BLaER1 treated with 17β-estradiol and CSF1 and Interleukin-3, amounts not matched to agents 10 nM and 100 nM (cell line): ENCODE results near the gene ZNF423.

ENCODE experiments used
- H3K27ac ChIP-seq, 11 experiments: shearing (Covaris generic); formaldehyde crosslinking; 2 replicates each; pipeline ENCODE4 v1.8.1; 2022
- H3K27me3 ChIP-seq, 11 experiments: shearing (Covaris generic); formaldehyde crosslinking; 2 replicates each; pipeline ENCODE4 v1.8.1; 2022
- H3K36me3 ChIP-seq, 11 experiments: shearing (Covaris generic); formaldehyde crosslinking; 2 replicates each; pipeline ENCODE4 v1.8.1; 2022
- H3K4me1 ChIP-seq, 10 experiments: shearing (Covaris generic); formaldehyde crosslinking; 2 replicates each; pipeline ENCODE4 v1.8.1; 2022
- H3K4me2 ChIP-seq, 11 experiments: shearing (Covaris generic); formaldehyde crosslinking; 2 replicates each; pipeline ENCODE4 v1.8.1; 2022
- H3K4me3 ChIP-seq, 10 experiments: shearing (Covaris generic); formaldehyde crosslinking; 2 replicates each; pipeline ENCODE4 v1.8.1; 2022
- H3K9ac ChIP-seq, 11 experiments: shearing (Covaris generic); formaldehyde crosslinking; 2 replicates each; pipeline ENCODE4 v1.8.1; 2022
- H3K9me3 ChIP-seq, 11 experiments: shearing (Covaris generic); formaldehyde crosslinking; replicated peaks in 1 of 11; 2 replicates each; pipeline ENCODE4 v1.8.1; 2022
- H4K20me1 ChIP-seq, 11 experiments: shearing (Covaris generic); formaldehyde crosslinking; 2 replicates each; pipeline ENCODE4 v1.8.1; 2022
- Cebpa-rat ChIP-seq, 11 experiments: shearing (Covaris generic); IDR thresholded peaks; 2 replicates each; pipeline ENCODE4 v1.8.1; 2022

Gene ZNF423

DNA sequence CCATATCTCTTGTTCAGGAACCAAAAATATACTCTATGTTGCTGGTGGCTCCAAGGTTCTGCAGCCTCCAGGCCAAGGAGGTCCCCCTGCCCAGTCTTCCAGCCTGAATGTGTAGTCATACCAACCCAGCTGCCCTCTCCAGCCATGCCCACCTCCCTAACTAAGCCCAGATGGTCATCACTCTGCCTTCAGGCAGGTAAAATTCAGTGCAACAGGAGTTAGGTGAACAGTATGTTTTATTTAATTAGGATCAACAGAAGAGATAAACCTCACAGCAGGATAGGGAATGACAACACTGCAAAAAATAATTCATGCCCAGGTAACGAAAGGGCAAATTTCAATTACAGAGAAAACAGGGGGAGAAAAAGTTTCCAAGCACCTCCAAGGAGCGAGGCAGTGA is 9.1 kb downstream of the ZNF423 start:
- Histone ChIP-seq H4K20me1 (peaks cover 0 to 55% (median 27%) of the 10 kb centered on the region in 11 experiments; a peak in 14 of 22 replicates), H3K27ac (peak overlapping the region in 1 of 11 experiments; percentile 9; a peak in 1 of 22 replicates), H3K4me3 (no peak overlapping the region), H3K27me3 (no peaks in the 10 kb centered on the region), H3K4me2 (peak overlapping the region in 8 of 11 experiments; percentile 56 to 89 (median 73); a peak in 17 of 22 replicates), H3K9ac (peak overlapping the region in 4 of 11 experiments; percentile 12 to 50 (median 28); a peak in 6 of 22 replicates), H3K4me1 (peaks cover 4 to 87% (median 66%) of the 10 kb centered on the region in 10 experiments; a peak in 19 of 20 replicates), H3K9me3 (no peaks in the 10 kb centered on the region), H3K36me3 (peaks cover 0 to 18% (median 0%) of the 10 kb centered on the region in 11 experiments; a peak in 4 of 22 replicates)
- TF ChIP-seq Cebpa-rat (IDR thresholded peaks at IDR 0.05): no peak

DNA sequence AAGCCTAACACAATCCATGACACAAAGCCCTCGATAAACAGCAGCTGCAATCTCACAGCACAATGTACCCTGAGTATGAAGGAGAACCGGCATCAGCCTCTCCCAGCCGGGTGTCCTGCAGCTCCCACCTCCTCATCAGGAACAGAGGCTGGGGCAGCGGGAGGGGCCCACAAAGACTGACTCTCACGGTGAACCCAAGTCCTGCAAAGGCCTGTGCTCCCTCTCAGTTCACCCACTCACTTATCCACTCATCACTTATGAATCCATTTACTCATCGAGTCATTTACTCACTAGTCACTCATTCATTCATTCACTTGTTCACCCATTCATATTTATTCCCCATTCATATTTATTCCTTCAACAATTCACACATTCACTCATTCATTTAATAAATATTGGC is 11.6 kb downstream of the ZNF423 start:
- H3K9me3 ChIP-seq: no peaks in the 10 kb centered on the region
- H3K36me3 ChIP-seq: peaks cover 0 to 18% (median 0%) of the 10 kb centered on the region in 11 experiments; a peak in 4 of 22 replicates
- H3K27me3 ChIP-seq: no peaks in the 10 kb centered on the region
- H4K20me1 ChIP-seq: peaks cover 0 to 36% (median 13%) of the 10 kb centered on the region in 11 experiments; a peak in 9 of 22 replicates
- no peak overlapping the region for H3K9ac ChIP-seq
- H3K4me3 ChIP-seq: no peak overlapping the region
- no peak overlapping the region for H3K27ac ChIP-seq
- H3K4me1 ChIP-seq: peaks cover 0 to 87% (median 66%) of the 10 kb centered on the region in 10 experiments; a peak in 16 of 20 replicates
- H3K4me2 ChIP-seq: no peak overlapping the region
- TF ChIP-seq Cebpa-rat (IDR thresholded peaks at IDR 0.05): no peak

DNA sequence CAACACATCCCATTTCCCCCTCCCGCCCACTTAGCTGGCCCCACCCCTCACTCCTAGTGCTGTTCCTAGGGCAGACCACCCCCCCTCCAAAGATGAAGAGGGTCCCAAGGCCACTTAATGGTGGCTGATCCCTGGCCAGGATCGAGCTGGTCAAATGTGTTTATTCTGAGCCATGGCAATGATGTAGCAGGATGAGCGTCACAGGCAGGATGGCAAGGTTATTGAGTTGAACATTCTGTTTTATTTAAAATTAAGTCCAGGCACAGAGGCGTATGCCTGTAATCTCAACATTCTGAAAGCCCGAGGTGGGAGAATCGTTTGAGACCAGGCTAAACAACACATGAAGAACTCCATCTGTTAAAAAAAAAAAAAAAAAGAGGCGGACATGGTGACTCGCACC is 12.2 kb downstream of the ZNF423 start:
- Histone ChIP-seq H3K4me3 (no peak overlapping the region), H3K4me1 (peaks cover under 1 to 87% (median 67%) of the 10 kb centered on the region in 10 experiments; a peak in 18 of 20 replicates), H3K9me3 (no peaks in the 10 kb centered on the region), H3K9ac (no peak overlapping the region), H3K27ac (no peak overlapping the region), H4K20me1 (peaks cover 0 to 32% (median 12%) of the 10 kb centered on the region in 11 experiments; a peak in 9 of 22 replicates), H3K4me2 (no peak overlapping the region), H3K36me3 (peaks cover 0 to 17% (median 0%) of the 10 kb centered on the region in 11 experiments; a peak in 4 of 22 replicates), H3K27me3 (peaks cover 0 to under 1% (median 0%) of the 10 kb centered on the region in 11 experiments; a peak in 2 of 22 replicates)
- no peak for TF ChIP-seq Cebpa-rat (IDR thresholded peaks at IDR 0.05)

DNA sequence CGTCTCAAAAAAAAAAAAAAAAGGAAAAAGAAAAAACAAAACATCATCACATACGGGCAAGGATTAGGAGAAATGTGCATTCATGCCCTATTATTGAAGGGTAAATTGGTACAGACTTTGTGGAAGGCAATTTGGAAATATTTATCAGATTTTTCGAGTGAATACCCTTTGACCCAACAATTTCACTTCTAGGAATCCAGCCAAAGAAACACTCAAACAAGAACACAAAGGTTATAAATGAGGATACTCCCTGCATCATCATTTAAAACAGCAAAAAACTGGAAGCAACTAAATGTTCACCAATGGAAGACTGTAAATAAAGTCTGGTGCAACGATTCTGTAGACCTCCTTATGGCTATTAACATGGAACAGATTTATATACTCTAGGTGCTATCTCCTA is 12.9 kb downstream of the ZNF423 start:
- Histone ChIP-seq H3K27me3 (peaks cover 0 to 8% (median 0%) of the 10 kb centered on the region in 11 experiments; a peak in 2 of 22 replicates), H3K4me3 (no peak overlapping the region), H3K4me2 (peak overlapping the region in 4 of 11 experiments; percentile 3 to 17 (median 8); a peak in 1 of 22 replicates), H3K9me3 (no peaks in the 10 kb centered on the region), H3K36me3 (peaks cover 0 to 9% (median 0%) of the 10 kb centered on the region in 11 experiments; a peak in 3 of 22 replicates), H3K27ac (no peak overlapping the region), H4K20me1 (peaks cover 0 to 24% (median 7%) of the 10 kb centered on the region in 11 experiments; a peak in 9 of 22 replicates), H3K4me1 (peaks cover 8 to 87% (median 70%) of the 10 kb centered on the region in 10 experiments), H3K9ac (no peak overlapping the region)
- TF ChIP-seq Cebpa-rat (IDR thresholded peaks at IDR 0.05): no peak

DNA sequence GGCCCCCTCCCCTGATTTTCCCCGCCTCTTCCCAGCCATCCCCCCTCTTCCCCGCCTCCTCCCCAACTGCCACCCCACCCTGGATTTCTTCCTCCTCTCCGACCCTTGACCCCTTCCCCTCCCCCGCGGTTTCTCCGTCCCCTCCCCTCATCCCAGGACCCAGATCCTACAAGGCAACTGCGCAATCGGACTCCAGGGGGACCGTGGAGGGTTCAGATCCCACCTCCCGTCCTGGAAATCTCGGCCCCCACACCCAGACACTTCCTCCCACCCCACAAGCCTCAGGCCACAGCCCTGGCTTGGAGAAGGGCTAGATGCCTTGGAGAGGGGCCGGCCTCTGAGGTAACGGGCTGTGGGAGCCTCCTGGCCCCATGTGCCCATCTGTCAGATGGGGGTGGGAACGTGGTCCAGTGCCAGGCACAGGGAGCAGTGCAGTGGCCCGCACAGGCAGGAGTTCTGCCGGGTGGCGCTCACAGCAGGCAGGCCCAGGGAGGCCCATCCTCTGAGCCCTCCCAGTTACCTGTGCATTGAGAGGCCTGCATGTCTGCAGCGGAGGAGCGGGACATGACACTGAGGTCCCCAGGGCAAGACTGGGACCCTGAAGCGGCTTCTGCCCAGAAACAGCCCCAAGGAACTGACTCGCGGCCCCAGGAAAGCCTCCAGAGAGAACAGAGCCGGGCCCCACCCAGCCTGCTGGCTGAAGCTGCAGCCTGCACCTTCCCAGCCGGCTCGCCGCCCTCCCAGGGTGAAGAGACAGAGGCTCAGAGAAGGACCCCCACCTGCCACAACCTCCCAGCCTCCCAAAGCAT is 16.7 kb downstream of the ZNF423 start:
- TF ChIP-seq Cebpa-rat (IDR thresholded peaks at IDR 0.05): no peak
- no peaks in the 10 kb centered on the region for H4K20me1 ChIP-seq
- peak overlapping the region in 9 of 10 experiments; percentile 47 to 68 (median 54); a peak in 16 of 20 replicates for H3K4me3 ChIP-seq
- H3K27ac ChIP-seq: peak overlapping the region in 10 of 11 experiments; percentile 77 to 100 (median 99); a peak in 19 of 22 replicates
- peak overlapping the region; percentile 91 to 100 (median 99) for H3K4me2 ChIP-seq
- peaks cover 41 to 91% (median 83%) of the 10 kb centered on the region in 10 experiments for H3K4me1 ChIP-seq
- no peaks in the 10 kb centered on the region for H3K36me3 ChIP-seq
- peak overlapping the region; percentile 76 to 98 (median 92) for H3K9ac ChIP-seq
- no peaks in the 10 kb centered on the region for H3K9me3 ChIP-seq
- peaks cover 0 to 8% (median 0%) of the 10 kb centered on the region in 11 experiments; a peak in 2 of 22 replicates for H3K27me3 ChIP-seq

DNA sequence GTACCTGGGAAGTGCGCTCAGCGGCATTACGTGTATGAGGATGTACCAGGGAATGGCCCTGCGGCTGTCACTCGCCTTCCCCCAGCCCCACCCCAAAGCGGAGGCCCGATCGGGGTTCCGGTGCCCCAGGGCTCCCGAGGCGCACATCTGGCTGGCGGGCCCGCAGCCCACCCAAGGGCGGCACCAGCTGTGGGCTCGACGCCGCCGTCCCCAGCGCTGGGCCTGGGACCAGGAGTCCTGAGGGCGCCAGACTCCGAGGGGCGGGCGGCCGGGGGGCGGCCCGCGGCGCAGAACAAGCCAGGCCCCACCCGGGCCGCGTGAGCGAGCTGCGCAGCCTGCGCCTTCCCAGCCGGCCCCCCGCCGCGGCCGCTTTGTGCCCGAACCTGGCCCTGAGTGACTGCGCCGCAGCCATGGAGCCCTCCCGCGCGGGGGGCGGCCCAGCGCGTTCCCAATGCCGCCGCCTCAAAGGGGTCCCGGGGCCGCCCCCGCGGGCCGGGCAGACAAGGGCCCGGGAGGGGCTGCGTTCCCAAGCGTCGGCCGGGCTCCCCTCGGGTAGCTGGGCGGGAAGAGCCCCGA is 17.4 kb downstream of the ZNF423 start:
- Histone ChIP-seq H3K9me3 (no peaks in the 10 kb centered on the region), H4K20me1 (no peaks in the 10 kb centered on the region), H3K27me3 (peaks cover 0 to 8% (median 0%) of the 10 kb centered on the region in 11 experiments; a peak in 2 of 22 replicates), H3K4me2 (peak overlapping the region; percentile 91 to 100 (median 99)), H3K9ac (peak overlapping the region; percentile 76 to 98 (median 92)), H3K4me3 (peak overlapping the region; percentile 44 to 68 (median 52)), H3K4me1 (peaks cover 46 to 98% (median 90%) of the 10 kb centered on the region in 10 experiments), H3K27ac (peak overlapping the region; percentile 50 to 100 (median 99); a peak in 21 of 22 replicates), H3K36me3 (no peaks in the 10 kb centered on the region)
- no peak for TF ChIP-seq Cebpa-rat (IDR thresholded peaks at IDR 0.05)

DNA sequence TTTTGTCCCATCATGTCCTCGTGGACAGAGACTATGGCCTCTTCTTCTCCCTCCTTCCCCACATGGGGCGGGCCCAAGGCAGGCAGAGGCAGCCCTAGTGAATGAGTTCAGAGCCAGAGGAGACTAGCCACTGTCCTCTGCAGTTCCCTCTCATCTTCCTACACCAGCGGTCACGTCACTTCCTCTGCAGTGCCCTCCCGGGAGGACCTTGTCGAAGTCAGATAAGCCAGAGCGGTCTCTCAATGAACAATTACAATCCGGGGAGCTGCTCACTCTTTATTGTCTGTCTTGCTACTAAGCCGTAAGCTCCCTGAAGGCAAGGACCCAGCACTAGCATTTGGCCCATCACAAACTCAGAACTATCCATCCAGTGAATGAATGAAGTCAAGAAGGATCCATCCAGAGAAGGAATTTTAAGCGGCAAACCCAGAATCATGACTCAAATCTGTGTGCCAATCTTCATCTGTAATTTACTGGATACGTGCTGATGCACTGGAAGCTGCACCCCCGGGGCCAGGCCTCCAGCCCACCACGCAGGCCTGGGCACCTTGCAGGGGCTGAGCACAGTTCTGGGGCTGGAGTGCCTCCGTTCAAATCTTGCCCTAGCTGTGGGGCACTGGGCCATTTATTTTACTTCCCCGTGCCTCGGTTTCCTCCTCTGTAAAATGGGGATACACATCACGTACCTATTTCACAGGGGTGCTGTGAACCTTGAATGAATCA is 18.1 kb downstream of the ZNF423 start:
- H3K36me3 ChIP-seq: no peaks in the 10 kb centered on the region
- H3K9ac ChIP-seq: peak overlapping the region; percentile 76 to 98 (median 92); a peak in 21 of 22 replicates
- no peak for TF ChIP-seq Cebpa-rat (IDR thresholded peaks at IDR 0.05)
- no peaks in the 10 kb centered on the region for H4K20me1 ChIP-seq
- H3K4me3 ChIP-seq: peak overlapping the region in 9 of 10 experiments; percentile 47 to 68 (median 54); a peak in 13 of 20 replicates
- peaks cover 0 to 8% (median 0%) of the 10 kb centered on the region in 11 experiments; a peak in 2 of 22 replicates for H3K27me3 ChIP-seq
- H3K4me1 ChIP-seq: peaks cover 46 to 98% (median 94%) of the 10 kb centered on the region in 10 experiments
- H3K27ac ChIP-seq: peak overlapping the region in 9 of 11 experiments; percentile 90 to 100 (median 99); a peak in 18 of 22 replicates
- no peaks in the 10 kb centered on the region for H3K9me3 ChIP-seq
- H3K4me2 ChIP-seq: peak overlapping the region; percentile 91 to 100 (median 99)

DNA sequence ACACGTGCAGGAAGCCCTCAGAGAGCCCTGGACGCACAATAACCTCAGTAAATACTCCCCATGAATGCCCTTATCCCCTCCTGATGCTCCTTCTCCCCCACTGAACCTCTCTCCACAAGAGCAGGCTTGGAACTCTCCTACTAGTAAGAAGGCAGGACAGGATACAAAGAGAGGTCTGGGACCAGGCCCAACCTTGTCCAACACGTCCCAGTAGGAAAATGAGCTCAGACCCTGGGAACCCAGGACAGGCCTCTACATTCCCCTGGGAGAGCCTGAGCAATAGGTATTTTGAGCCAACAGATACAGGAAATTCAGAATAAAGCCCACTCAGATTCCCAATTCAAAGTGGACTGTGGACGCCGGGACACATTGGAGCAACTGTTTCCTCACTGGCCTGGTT is 19.2 kb downstream of the ZNF423 start:
- no peaks in the 10 kb centered on the region for H3K9me3 ChIP-seq
- peak overlapping the region; percentile 91 to 100 (median 99); a peak in 21 of 22 replicates for H3K4me2 ChIP-seq
- H4K20me1 ChIP-seq: no peaks in the 10 kb centered on the region
- H3K9ac ChIP-seq: peak overlapping the region in 9 of 11 experiments; percentile 80 to 98 (median 94); a peak in 17 of 22 replicates
- peak overlapping the region in 3 of 10 experiments; percentile 13 to 60 (median 59); a peak in 4 of 20 replicates for H3K4me3 ChIP-seq
- H3K4me1 ChIP-seq: peaks cover 46 to 100% (median 98%) of the 10 kb centered on the region in 10 experiments
- peaks cover 0 to 8% (median 0%) of the 10 kb centered on the region in 11 experiments; a peak in 2 of 22 replicates for H3K27me3 ChIP-seq
- H3K36me3 ChIP-seq: no peaks in the 10 kb centered on the region
- TF ChIP-seq Cebpa-rat (IDR thresholded peaks at IDR 0.05): no peak
- H3K27ac ChIP-seq: peak overlapping the region in 9 of 11 experiments; percentile 90 to 100 (median 99); a peak in 17 of 22 replicates
